ENCODE results near the gene KHSRP. TPM values are rescaled to one million over a fixed set of nuclear protein-coding genes. Genes with fewer than 3 reads are reported as not detected.

Gene KHSRP
- total and polyA plus RNA-seq, 2 of the 4 experiments (the other 2 are of a cell fraction), result 31.9 to 93.7 TPM

DNA sequence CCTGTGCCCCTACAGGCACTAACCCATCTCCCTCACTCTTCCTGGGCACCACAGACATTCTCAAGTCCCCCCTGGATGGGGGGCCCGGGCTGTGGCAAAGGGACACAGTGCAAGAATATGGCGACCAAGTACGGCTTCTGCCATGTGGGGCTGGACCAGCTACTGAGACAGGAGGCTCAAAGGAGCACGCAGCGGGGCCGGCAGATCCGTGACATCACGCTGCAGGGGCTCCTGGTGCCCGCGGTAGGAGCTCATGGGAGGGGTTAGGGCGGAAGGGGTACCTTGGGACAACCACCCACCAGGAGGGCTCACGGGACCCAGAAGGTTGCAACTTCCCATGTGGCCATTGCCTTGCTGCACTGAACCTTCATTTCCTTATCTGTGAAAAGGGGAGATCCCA, 28.3 kb downstream of the KHSRP start:
- H2AFZ ChIP-seq (replicated peaks; ENCODE audit: low read length, poor library complexity), result no peak overlapping the region
- in situ Hi-C loops (cut with MboI; ENCODE audit: low sequenced_read_pairs) (no loop called here), intact Hi-C loops (cut with micrococcal nuclease) (no loop called here), dilution Hi-C loops (cut with HindIII; ENCODE audit: low sequenced_read_pairs, unreplicated experiment) (no loop called here)
- H4K5ac ChIP-seq (ENCODE audit: low read depth, low read length), result no peak overlapping the region
- H3K18ac ChIP-seq (ENCODE audit: low read depth, low read length), result no peak overlapping the region
- POLR2A ChIA-PET (ENCODE audit: unreplicated experiment), result no interaction called here
- H3K9me3 ChIP-seq (ENCODE audit: control insufficient read depth, insufficient read depth, low read length), result no peaks in the 10 kb centered on the region
- ATAC-seq (ENCODE audit: low read depth) (no peak), DNase-seq (no peak)
- CTCF ChIA-PET, result no interaction called here
- H3K9me1 ChIP-seq (ENCODE audit: insufficient read depth, low read length), result peaks cover 10% of the 10 kb centered on the region
- H3K56ac ChIP-seq (ENCODE audit: extremely low read depth, insufficient read depth, low read length), result no peak overlapping the region
- H3K9ac ChIP-seq (ENCODE audit: low read depth, low read length), result no peak overlapping the region
- no peak overlapping the region for H2BK120ac ChIP-seq (ENCODE audit: low read depth, low read length)
- H2AK5ac ChIP-seq (ENCODE audit: low read depth, low read length), result no peak overlapping the region
- H3K4me2 ChIP-seq (ENCODE audit: low read depth, low read length), result no peak overlapping the region
- no peaks in the 10 kb centered on the region for H3K27me3 ChIP-seq (ENCODE audit: control insufficient read depth, insufficient read depth, low read length)
- no peak overlapping the region for H3K4me3 ChIP-seq (ENCODE audit: insufficient read depth, low read depth, low read length)
- 91% methylated on average over 5 of the region's 12 CpGs; no CpG with 5 or more reads in 1 of the 2 experiments for WGBS, 2 experiments (ENCODE audit: extremely low coverage in 2 of 2, insufficient read length in 1 of 2)
- peaks cover 11% of the 10 kb centered on the region for H3K4me1 ChIP-seq (ENCODE audit: control insufficient read depth, insufficient read depth, low read length)
- no peak overlapping the region for H4K8ac ChIP-seq (ENCODE audit: low read depth in 2 of 2, low read length in 2 of 2)
- H3K27ac ChIP-seq (ENCODE audit: insufficient read depth, low read length), result no peak overlapping the region
- peaks cover 4 to 19% of the 10 kb centered on the region in 2 experiments; a peak in 3 of 4 replicates for H3K79me1 ChIP-seq (ENCODE audit: low read depth in 1 of 2, low read length in 2 of 2)
- BruUV-seq (replicated peaks), result no TSS peak
- H2BK5ac ChIP-seq (ENCODE audit: low read depth, low read length, poor library complexity, severe bottlenecking), result no peak overlapping the region
- H2BK15ac ChIP-seq (ENCODE audit: low read depth, low read length), result no peak overlapping the region
- no peak overlapping the region for H4K91ac ChIP-seq (ENCODE audit: insufficient read depth, low read depth, low read length)
- TF ChIP-seq BHLHE40 (IDR thresholded peaks at IDR 0.05; ENCODE audit: low read depth, low read length), result no peak
- TF ChIP-seq MAFK (IDR thresholded peaks at IDR 0.05; ENCODE audit: low read depth, low read length), result no peak
- no peak for TF ChIP-seq MXI1 (IDR thresholded peaks at IDR 0.05; ENCODE audit: borderline replicate concordance, low read depth, low read length)
- TF ChIP-seq, protein P1, sequence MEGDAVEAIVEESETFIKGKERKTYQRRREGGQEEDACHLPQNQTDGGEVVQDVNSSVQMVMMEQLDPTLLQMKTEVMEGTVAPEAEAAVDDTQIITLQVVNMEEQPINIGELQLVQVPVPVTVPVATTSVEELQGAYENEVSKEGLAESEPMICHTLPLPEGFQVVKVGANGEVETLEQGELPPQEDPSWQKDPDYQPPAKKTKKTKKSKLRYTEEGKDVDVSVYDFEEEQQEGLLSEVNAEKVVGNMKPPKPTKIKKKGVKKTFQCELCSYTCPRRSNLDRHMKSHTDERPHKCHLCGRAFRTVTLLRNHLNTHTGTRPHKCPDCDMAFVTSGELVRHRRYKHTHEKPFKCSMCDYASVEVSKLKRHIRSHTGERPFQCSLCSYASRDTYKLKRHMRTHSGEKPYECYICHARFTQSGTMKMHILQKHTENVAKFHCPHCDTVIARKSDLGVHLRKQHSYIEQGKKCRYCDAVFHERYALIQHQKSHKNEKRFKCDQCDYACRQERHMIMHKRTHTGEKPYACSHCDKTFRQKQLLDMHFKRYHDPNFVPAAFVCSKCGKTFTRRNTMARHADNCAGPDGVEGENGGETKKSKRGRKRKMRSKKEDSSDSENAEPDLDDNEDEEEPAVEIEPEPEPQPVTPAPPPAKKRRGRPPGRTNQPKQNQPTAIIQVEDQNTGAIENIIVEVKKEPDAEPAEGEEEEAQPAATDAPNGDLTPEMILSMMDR (conservative IDR thresholded peaks at IDR 0.05; ENCODE audit: low read depth, low read length), result no peak
- no peak for TF ChIP-seq RAD21 (IDR thresholded peaks at IDR 0.05; ENCODE audit: low read length)
- TF ChIP-seq RFX5 (IDR thresholded peaks at IDR 0.05; ENCODE audit: low read depth, low read length), result no peak
- TF ChIP-seq, protein P2, sequence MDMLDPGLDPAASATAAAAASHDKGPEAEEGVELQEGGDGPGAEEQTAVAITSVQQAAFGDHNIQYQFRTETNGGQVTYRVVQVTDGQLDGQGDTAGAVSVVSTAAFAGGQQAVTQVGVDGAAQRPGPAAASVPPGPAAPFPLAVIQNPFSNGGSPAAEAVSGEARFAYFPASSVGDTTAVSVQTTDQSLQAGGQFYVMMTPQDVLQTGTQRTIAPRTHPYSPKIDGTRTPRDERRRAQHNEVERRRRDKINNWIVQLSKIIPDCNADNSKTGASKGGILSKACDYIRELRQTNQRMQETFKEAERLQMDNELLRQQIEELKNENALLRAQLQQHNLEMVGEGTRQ (IDR thresholded peaks at IDR 0.05; ENCODE audit: low read depth, low read length), result no peak
- no peak for TF ChIP-seq MAZ (IDR thresholded peaks at IDR 0.05; ENCODE audit: borderline replicate concordance, low read depth, low read length)
- peaks cover 5% of the 10 kb centered on the region; the same call in 1 of the 2 replicates for H3K36me3 ChIP-seq (ENCODE audit: control insufficient read depth, insufficient read depth, low read length)
- H2BK20ac ChIP-seq (ENCODE audit: low read depth, low read length), result no peak overlapping the region
- no peak overlapping the region for H3K4ac ChIP-seq (ENCODE audit: low read depth, low read length)
- no peaks in the 10 kb centered on the region for H4K20me1 ChIP-seq (ENCODE audit: insufficient read depth, low read length)
- H3K23ac ChIP-seq (ENCODE audit: low read depth, low read length), result no peak overlapping the region
- H2AK9ac ChIP-seq (replicated peaks; ENCODE audit: low read depth, low read length, poor library complexity), result no peak overlapping the region
- H3K14ac ChIP-seq (replicated peaks; ENCODE audit: low read depth, low read length), result no peak overlapping the region

All from IMR-90 (cell line).